GM11168 (cell line): ENCODE results near the gene TRIM38.
"Not testable (repeated sequence)": the region's sequence is repeated elsewhere in the genome, so short reads cannot be mapped to it uniquely, and the experiment has no call there.

Source experiments
- in situ Hi-C: fragments of 300-500 bp; cut with MboI; formaldehyde crosslinking; loops from one replicate; pipeline ENCODE4 v1.12.0; 2022; ENCODE audit warnings: low sequenced_read_pairs; ENCODE audit not compliant: unreplicated experiment

The TRIM38 gene, protein sequence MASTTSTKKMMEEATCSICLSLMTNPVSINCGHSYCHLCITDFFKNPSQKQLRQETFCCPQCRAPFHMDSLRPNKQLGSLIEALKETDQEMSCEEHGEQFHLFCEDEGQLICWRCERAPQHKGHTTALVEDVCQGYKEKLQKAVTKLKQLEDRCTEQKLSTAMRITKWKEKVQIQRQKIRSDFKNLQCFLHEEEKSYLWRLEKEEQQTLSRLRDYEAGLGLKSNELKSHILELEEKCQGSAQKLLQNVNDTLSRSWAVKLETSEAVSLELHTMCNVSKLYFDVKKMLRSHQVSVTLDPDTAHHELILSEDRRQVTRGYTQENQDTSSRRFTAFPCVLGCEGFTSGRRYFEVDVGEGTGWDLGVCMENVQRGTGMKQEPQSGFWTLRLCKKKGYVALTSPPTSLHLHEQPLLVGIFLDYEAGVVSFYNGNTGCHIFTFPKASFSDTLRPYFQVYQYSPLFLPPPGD

DNA sequence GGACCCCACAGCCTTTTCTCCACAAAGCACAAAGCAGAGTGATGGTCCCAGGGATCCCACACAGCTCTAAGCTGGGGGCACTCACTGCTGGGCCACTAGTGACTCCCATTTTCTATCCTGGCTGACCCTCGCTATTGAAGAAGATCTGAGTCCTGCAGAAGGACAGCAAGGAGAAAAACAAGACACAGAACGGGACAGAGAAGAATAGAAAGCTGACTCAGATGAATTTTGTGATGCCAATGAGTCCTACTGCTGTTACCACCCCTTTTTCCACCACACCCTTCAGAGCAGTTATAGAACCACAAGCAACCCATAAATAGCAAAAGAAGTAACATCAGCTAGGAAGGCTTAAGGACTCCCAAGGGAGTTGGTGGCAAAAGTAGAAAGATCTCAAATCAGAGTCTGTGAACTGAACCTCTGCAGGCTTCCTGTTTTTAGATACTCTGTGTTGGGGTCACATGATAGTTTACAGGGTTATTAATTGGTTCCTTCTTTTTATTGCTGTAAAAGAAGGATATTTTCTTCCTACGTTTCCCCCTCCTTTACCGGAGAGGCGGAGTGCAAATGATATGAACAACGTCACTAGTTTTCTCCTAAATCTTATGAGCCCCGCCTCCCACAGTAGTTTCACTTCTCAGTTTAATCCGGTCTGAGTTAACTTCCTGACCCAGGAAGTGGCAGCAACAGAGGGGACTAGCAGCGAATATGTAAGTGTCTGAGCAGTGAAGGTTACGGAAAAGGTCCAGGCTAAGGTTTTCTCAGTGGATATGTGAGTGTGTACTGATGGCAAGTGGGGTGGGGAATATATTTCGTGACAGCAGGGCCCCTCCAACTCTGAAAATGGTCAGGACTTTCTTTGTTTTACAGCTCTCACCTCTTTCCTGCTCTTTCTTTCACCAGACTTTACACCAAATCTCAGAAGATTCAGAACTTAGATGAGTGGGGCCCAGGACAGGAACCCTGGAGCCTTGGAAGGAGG lies at the start of gene TRIM38:
Gene TRIM38, plus strand, starts transcription at position 654 of the 979 bp plus-strand sequence. CDS start 3,721 bp downstream, outside the sequence.
- in situ Hi-C loops: no loop called here

DNA sequence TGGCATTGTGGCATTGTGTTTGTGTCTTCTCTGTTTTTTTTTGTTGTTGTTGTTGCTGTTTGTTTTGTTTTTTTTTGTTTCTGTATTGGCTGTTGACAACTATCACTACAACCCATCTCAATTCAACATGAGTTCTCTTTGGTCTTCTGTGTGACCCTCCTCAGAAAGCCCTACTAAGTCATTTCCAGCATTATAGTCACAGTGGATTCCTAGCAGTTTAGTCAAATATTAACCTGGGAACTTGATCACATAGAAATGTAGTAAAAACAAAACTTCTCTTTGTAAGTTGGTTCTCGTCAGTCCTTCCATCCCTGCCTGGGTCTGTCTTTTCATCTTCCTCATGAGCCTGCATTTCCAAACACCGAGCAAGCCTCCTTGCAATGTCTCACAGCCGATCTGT lies 48.9 kb upstream of the TRIM38 start:
- in situ Hi-C loops: no loop called here

DNA sequence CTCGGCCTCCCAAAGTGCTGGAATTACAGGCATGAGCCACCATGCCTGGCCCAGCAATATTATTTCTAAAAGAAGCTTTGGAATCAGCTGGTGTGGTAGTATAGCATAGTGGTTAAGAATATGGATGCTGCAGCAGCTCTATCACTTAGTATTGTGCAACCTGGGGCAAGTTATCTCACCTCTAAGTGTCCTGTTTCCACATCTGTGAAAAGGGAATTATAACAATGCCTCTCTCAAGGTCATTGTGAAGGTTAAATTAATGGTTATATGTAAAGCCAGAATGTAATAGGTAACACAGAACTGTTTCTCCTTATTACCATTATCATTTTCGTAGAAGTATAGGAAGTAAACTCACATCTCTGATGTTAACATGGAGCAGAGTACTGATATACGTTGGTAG lies 46.3 kb upstream of the TRIM38 start:
- in situ Hi-C loops: no loop called here

DNA sequence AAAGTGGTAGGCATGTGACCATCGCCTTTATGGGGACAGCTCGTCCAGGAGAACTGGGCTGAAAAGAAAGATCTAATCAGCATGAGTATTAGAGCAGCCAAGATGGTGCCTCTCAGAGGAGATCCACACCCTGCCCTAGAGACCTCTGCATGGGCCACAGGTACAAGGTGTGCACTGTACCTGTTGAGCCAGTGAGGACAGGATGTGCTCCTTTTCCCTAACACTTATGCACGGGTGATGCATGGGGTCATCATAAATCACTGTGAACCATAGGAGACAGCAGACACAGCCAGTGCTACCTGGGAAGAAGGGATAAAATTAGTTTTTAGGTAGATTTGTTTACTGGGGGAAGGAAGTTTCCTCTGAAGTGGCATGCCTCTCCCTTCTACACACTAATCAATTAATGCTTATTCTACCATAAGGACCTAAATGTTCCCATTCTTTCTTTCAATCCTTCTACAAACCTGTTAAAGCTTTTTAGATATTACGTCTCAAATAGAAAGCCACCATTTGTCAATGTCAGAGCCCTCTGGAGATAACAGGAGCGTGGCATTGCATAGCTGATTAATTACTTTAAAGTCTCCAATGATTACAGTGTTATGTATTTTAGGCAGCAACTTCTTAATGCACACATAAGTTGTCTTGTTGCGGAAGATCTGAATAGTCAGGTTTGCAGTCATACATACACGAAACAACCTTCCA lies 45.7 kb upstream of the TRIM38 start:
- in situ Hi-C loops: no loop called here

DNA sequence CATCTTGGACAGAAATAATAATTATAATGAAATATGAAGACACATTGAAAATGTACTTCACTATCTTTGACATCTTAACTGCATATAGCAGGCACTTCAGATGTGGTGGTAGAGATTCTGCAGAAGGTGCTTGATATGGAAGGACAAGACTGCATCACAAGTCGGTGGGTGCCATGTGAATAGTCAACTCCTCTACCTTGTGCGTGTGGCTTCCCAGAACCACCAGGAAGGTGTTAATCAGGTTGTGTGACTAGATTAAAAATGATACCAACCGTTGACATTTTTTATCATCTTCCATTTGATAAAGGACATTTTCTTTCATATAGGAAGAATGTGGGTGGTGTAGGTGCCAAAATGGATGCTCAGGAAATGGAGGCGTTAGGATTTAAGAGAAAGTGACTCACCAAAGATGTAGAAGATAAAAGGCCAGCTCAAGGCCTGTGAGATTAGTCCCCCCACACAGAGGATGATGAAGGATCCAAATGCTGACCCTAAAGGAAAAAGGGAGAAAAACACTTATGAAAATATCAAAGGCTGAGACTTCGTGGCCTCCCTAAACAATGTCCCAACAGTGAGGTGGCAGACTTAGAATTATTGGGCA lies 44.4 kb upstream of the TRIM38 start:
- in situ Hi-C loops: no loop called here

DNA sequence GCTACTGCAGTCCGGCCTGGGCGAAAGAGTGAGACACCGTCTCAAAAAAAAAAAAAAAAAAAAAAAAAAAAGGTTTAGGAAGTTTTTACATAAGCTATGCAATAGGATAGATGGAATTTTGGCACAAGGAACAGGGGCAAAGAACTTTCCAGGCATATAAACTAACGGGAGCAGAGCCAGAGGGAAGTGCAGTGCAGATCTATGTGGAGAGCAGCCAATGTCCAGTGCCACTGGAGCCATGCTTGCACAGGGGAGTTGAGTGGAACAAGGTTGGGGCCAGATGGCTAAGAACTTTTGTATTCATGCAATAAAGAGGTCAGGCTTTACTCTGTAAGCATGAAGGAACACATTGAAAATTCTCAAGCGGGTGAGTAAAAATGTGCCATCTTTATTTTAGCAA lies 42.9 kb upstream of the TRIM38 start:
- in situ Hi-C loops: no loop called here

DNA sequence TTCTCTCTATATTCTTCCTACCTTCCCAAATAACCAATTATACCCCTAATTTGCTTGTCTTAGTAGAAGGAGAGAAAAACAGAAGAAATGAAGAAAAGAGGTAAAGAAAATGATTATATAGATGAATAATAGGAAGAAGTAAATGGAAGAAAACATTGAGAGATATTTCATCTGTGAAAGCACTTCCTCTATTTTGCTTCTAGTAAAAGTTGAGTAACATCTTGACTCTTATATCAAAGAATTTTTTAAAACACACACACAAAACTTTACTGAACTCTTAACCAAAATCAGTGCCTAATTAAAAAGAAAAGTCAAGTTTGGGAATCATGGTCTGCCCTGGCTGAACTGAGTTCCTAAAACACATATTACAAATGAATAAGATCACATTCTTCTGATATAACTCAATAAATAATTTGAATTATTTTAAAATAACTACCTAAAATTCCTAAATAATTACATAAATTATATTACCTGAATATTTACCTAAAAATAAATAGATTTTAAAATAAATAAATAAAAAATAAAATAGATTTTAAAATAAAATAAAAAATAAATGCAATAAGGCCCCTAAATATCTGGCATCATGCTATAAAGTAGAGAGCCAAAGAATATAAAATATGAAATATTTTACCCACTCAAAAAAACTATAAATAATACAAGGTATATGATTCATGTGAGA lies 40.9 kb upstream of the TRIM38 start:
- in situ Hi-C loops: no loop called here

DNA sequence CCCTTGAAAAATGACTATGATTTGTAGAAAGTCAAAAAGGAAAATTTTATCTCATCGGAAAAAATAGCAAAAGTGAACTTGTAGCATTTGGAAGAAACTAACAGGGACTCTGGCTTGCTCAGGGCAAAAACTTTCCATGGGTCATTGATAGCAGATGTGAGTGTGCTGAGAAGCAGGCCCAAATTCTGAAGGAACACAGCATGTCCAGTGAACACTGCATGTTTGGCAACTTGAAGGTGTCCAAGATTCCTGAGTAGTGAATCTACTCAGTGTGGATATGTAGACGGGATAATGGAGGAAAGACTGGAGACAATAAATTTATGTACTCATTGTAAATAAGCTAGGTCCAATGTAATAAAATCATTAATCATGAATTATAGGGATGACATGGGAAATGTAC lies 40.3 kb upstream of the TRIM38 start:
- in situ Hi-C loops: no loop called here

DNA sequence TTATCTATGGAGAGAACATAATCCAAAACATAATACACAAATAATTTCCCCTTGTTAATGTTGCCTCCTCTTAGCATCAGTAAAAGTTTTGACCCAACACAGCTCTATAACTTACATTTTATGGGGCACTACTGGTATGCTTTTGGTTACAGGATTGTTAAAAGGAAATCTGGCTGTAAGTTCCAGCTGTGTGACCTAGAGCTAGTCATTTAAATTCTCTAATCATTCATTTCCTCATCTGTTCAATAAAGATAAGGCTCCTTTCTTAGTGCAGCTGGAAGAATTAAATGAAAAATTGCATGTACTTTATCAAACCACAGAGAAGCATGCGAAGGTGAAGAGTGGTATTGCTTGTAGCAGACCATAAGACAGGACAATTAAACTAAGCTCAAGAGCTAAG lies 36.7 kb upstream of the TRIM38 start:
- in situ Hi-C loops: no loop called here

DNA sequence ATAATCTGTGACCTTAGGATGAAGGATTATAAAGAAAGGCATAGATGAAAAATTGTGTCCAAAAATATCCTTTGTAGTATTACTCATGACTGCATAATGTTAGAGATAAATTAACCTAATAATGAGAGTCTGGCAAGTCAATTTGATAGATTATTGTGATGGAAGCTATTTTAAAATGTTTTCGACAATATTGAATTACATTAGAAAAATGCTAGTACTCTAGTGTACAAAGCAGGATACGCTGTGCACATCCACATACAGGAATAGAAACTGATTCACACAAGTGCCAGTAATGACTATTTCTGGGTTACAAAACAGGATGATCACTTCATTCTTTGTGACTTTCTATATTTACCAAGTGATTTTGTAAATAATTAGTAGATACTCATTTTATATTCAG lies 35.4 kb upstream of the TRIM38 start:
- in situ Hi-C loops: no loop called here

DNA sequence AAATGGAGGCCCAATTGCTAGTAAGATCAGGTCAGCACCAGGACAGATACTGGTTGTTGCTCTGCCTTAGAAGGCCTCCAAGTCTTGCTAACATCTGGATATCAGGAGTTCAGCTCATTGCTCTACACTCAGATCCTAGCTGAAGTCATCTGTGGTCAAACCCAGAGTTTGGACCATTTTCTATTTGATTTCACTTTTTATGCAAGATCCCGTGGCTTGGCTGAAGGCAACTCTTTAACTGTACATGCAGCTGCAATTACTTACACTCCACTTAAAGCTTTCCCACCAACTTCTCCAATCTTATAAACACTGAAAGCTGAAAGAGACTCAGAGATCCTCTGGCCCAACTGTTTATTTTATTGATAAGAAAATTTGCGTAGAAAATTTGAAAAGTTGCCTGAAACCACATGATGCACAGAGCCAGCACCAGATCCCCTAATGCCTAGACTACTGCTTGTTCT lies 34.8 kb upstream of the TRIM38 start:
- in situ Hi-C loops: no loop called here

DNA sequence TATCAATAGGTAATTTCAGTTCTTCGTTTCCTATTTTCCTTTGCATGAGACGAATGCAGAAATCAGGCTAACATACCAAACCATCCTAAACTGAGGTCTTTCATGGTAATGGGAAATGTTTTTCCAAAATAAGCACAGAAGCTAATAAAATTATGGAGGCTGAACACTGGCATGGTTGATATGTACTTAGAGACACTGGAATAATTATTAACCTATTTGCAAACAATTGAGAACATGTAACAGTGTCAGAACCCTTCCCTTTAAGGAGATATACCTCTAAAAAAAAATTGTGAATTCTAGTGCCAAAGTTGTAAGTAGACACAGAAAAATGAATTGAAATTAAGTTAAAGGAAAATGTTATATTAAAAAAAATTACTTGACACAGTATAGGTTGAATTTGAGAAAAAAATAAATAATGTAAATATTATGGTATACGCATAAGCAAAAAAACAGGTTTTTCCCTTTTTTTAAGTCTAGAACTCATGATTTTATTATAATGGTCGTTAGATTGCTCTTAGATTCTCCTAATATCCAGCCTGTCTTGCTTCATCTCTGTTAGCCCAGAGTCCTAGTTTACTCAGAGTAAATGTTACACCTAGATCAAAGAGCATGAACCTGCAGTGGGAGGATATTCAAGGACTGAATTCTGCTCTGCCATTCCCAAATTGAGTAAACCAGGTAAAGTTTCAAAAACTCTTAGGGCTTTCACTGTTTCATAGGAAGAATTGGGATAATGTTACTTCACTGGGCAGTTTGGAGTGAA lies 33.9 kb upstream of the TRIM38 start:
- in situ Hi-C loops: no loop called here

DNA sequence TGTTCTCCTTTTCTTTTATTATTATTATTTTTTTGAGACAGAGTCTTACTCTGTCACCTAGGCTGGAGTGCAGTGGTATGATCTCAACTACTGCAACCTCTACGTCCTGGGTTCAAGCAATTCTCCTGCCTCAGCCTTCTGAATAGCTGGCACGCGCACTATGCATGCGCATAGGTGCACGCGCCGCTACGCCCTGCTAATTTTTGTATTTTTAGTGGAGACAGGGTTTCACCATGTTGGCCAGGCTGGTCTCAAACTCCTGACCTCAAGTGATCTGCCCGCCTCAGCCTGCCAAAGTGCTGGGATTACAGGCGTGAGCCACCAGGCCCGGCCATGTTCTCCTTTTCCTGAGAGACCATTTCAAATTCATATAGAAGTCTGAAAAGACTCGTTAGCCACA lies 32.8 kb upstream of the TRIM38 start:
- in situ Hi-C loops: not testable (repeated sequence)

DNA sequence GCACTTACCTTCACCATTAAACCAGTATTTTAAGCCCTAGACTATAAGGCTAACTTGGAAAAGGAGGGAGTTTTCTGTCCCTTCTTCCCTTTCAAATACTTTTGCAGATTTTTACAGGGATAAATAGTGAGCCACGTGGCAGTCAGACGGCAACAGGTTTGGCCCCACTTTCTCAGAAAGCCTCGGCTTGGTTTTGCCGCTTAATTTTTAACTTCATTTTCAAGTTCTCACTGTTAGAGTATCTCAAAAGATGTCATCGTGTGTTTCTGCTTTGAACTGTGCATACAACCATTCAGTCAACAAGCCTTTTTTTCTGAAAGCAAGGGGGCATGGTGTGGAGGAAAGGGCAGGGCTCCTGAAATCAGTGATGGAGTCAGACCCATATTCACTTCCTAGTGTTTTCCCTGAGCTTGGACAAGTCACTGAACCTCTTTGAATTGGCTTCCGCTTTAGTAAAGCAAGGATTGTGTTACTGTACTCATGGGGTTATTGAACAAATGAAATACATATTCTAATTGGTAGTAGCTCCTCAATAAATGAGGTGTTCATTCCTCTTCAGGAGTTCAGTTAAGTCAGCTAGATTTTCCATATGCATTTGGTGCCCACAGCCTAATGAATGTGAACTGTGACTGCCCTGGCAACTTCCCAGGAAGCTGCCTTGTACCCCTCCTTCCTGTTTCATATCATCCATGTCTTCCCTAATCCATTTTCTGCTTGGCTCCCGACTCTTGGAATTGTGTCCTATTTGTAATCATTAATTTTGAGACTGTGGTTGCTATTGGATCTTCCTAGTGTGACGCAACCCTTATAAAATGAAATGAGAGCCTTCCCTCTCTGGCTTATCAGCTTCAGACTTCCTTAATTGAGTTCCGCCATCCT lies 31.8 kb upstream of the TRIM38 start, which contains the start of gene SLC17A2:
Gene SLC17A2, minus strand, starts transcription at position 160 of the 879 bp plus-strand sequence. CDS start 4,895 bp downstream, outside the sequence.
- in situ Hi-C loops: no loop called here

DNA sequence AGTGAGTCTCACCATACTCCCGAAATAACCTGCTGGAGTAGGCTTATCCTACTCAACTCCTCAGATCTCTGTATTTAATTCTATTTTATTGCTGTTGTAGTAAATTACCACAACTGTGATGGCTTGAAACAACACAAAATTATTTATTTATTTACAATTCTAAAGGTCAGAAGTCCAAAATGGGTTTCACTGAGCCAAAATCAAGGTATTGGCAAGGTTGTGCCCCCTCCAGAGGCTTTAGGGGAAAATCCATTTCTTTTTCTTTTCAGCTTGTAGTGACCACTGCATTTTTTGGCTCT lies 31.2 kb upstream of the TRIM38 start:
- in situ Hi-C loops: no loop called here

DNA sequence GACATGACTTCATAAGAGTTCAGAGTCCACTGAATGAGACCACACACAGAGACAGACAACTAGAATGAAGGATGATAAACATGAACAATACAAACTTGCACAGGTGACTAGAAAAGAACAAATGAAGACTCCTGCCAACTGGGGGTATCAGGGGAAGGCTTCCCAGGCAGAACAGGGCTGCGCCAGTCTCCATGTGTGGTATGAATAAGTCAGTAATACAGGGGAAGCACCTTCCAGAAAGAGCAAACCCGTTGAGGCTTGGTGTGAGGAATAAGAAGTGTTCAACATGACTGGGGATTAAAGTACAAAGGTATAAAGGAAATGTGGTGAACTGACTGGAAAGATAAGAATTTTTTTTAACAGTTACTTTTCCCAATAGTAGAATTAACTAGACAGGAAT lies 28.4 kb upstream of the TRIM38 start:
- in situ Hi-C loops: no loop called here

DNA sequence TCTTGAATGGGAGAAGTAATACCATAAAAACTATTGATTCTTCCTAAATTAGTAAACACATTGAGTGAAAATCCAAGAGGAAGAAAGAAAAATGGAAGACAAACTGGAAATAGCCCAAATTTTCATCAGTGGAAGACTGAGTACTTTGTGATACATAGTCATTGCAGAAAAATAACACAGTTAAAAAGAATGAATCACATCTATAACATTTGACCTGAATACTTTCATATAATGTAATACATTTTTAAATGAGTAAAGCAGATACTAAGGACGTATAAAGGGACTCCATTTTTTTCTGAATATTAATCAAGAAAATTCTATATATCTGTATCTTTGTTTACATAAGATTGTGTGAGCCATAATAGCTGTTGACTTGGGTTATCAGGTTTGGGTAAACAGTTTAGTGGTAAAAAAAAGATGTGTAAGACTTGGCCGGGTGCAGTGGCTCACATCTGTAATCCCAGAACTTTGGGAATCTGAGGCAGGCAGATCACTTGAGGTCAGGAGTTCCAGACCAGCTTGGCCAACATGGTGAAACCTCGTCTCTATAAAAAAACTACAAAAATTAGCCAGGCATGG lies 27.8 kb upstream of the TRIM38 start:
- in situ Hi-C loops: no loop called here
